ENCODE results near the gene MEST. TPM values are rescaled to one million over a fixed set of nuclear protein-coding genes. Genes with fewer than 3 reads are reported as not detected.
"Not testable (repeated sequence)": the region's sequence is repeated elsewhere in the genome, so short reads cannot be mapped to it uniquely, and the experiment has no call there.

The MEST gene
- total RNA-seq, 1 donor from 2014 or later, result 65.6 TPM

- no peak for DNase-seq (ENCODE audit: low spot score in 2 of 2)
- FAIRE-seq, result no peak
Observed at GRCh38 chr7:130483031-130483430, 8.9 kb upstream of the MEST start.

DNA sequence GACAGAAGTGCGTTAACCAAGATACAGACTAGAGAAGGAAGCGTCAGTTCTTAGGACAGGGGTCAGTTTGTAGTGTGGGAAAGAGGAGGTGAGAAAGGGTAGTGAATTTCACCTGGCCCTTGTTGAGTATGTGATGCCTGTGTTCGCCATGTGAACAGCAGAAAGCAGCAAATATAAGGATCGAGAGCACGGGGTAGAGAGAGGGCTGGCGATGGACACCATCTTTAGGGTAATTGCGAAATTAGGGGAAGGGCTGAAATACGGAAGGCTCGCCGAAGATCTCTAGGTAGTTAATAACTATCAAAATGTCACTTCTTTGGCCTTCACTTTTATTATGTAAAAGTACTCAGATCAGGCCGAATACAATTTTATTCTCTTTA, 6.2 kb upstream of the MEST start:
- DNase-seq (ENCODE audit: low spot score in 2 of 2) (no peak), FAIRE-seq (no peak)

DNA sequence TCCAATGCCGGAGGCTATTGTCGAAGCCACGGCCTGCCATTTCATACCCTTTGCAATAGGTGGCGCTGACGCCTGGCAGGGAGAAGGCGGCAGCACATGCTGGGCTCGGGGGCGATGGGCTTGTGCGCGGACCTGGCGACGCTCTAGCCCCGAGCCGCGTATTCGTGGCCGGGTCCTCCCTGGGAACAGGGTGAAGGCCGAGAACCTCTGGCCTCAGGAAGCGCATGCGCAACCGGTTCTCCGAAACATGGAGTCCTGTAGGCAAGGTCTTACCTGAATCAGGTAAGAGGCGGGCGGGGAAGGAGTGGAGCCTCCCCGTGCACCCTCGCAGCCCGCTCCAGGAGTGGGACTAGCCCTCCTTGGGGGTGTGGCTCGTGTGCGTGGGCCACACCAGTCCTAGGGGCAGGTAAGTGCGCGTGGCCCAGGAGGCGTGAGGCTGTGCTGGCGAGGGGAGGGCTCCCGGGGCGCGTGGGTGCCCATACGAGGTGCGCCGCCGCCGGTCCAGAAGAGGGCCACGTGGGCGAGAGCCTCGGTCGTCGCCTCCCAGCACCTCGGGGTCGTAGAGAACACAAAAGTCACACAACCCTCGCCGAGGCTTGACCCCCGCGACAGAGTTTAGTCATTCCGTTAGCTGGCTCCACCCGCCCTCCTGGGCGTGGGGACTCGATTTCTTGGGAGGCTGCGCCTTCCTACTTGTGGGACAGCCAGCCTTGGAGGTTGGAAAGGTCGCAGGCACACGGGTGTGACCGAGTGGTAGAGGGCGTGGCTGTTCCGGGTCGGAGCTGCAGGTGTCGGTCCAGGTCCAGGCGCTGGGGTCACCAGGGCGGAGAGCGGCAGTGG, 5.6 kb upstream of the MEST start:
- peak; percentile 41 to 52 for DNase-seq (ENCODE audit: low spot score in 2 of 2)

DNA sequence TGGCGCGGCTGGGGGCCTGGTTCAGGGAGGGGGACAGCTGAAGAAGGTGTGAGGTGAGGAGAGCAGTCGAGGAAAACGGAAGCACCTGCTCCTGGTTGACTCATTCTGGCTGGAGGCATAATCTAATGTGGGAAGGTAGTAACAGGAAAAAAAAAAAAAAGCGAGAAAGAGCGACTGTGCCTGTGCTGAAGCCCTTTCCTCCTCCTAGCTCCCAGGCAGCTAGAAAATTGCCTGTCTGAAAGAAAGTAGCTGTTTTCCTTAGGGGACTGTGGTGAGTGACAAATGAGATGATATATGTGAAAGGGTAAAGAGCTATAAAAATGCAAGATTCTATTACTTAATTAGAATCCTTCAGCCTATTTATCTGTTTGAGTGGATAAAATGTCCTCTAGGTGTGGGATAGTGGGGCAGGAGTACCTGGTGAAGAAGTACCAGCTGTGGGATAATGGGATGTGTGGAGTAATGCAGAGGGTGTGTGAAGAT, 4.9 kb upstream of the MEST start:
- FAIRE-seq (no peak), DNase-seq (ENCODE audit: low spot score in 2 of 2) (peak; percentile 17 to 29)

More for the DNA sequence above, 5.6 kb upstream of the MEST start:
- no peak for FAIRE-seq

- no peak for FAIRE-seq
- DNase-seq (ENCODE audit: low spot score in 2 of 2), result peak; percentile 25 to 47
Observed at GRCh38 chr7:130488392-130489139, 3.3 kb upstream of the MEST start.

GRCh38 chr7:130489140-130489983, 2.5 kb upstream of the MEST start:
- peak; percentile 26 to 43 for DNase-seq (ENCODE audit: low spot score in 2 of 2)
- FAIRE-seq, result no peak

DNA sequence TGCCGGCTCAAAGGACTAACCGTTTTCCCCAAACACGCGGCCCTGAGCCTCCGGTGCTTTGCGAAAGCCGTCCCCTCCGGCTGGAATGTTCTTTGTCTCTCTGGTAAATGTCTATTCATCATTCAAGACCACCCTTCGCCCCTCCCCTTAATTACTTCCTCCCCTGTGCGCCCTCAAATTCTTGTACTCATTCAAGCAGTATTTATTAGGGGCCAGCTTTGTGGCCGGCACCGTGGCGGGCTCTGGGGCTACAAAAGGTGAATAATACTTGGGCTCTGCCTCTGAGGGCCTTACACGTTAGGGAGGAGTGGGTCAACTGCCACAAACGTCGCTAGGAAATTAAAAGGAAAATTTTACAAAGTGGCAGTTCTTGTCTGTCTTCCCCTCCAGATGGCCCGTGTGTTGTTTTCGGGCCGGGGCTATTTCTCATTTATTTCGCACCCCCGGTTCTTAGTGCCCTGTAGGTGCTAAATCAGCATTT, 1.5 kb upstream of the MEST start:
- DNase-seq (ENCODE audit: low spot score in 2 of 2) (no peak), FAIRE-seq (no peak)

DNA sequence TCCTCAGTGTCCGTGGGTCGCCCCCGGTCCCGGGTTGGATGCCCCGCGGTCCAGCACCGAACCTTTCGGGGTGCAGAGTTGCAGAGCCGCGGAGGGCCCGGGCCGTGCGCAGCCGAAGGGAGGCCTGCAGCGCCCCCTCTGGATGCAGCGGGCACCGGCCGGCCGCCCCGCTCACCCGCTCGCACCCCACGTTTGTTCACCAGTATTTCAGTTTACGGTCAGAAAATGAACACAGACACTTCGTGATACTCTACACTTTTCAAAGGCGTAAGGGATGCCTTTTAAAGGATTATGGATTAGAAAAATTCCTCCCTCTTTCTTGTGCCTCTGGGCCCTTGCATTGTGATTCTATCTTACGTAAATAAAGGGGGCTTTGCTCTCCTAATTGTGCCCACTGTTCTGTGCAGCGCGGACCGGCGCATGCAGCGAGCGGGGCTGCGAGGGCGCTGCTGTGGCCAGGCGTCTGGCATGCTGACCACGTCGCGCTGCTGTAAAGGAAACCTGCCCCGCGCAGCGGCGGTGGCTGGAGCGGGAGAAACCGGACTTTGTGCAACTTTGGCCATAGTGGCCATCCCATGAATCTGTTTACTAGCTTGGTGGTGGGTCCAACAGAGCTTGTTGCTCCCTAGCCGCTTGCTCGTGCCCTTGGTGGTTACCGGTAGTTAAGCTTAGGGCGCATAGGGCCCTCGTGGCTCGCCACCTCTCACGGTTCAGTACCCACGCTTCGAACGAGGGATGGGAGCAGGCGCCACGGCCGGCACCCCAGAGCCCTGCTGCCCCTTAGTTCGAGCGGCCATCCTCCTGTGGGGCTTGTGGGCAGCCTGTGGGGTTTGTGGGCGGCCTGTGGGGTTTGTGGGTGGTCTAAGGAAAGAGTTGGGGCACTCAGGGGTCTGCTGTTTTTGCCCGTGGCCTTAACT, 739 bp upstream of the MEST start:
- DNase-seq (ENCODE audit: low spot score in 2 of 2) (peak; percentile 62 to 65), FAIRE-seq (no peak)

- FAIRE-seq (no peak), DNase-seq (ENCODE audit: low spot score in 2 of 2) (no peak)
Observed at GRCh38 chr7:130492523-130493274, 814 bp downstream of the MEST start.

DNA sequence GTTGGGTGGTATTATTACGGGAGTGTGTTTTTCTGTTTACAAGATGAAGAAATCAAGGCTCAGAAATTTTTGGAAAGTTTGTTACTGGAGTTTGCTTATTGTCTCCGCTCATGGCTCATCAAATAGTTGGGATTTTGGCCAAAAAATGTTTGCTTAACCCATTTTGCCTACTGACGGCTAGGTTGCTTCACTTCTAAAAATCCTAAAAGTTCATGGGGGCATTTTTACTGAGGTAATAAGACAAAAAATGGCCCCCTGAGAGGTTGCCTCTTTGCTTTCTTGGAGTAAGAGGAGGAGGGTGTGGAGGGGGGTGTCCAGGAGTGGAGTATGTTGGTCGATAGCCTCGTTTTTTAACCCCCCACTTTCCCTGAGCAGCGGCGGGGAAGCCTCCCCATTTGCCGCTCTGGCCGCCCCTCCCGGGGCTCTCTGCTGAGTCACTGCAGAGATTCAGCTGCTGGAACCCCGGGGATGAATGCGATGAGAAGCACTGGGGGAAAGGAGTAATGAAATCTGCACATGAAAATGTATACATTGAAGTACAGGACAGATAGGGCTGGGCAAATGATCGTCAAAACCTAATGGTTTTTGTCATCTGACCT, 1.5 kb downstream of the MEST start:
- no peak for FAIRE-seq
- peak in 1 of 2 donors; percentile 18 for DNase-seq (ENCODE audit: low spot score in 2 of 2)

DNA sequence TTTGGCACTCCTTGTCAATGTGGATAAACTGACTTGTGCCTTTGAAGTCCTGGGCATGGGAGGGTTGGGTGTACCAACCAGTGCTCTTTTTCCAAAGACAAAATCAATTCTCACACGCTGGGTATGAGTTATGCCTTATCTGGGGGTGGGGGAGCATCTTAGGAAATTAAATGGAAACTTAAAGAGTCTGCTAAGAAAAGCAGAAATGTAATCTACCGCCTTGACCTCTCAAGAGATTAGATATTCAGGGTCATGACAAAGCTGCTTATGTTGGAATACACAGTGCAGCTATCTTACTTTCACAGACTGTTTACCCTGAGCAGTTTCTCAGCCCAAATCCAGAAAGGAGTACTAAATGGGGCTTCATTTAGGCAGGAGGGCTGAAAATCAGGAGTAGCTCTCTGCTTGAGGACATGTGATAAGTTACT, 2.6 kb downstream of the MEST start:
- no peak for FAIRE-seq
- DNase-seq (ENCODE audit: low spot score in 2 of 2), result no peak

DNA sequence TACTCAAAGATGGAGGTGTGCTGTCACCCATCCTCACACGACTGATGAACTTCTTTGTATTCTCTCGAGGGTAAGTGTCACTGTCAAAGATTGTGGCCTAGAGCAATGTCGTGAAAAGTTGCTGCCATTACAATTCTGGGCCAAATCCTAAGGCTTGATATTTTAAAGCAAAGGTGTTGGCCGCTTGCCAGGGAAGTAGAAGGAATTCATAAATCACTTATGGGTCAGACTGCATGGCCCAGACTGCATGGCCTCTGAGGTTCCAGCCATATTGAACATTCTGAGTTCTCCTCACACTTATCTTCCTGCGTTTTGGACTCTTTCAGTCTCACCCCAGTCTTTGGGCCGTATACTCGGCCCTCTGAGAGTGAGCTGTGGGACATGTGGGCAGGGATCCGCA, 8.6 kb downstream of the MEST start:
- FAIRE-seq, result no peak
- DNase-seq (ENCODE audit: low spot score in 2 of 2), result no peak

DNA sequence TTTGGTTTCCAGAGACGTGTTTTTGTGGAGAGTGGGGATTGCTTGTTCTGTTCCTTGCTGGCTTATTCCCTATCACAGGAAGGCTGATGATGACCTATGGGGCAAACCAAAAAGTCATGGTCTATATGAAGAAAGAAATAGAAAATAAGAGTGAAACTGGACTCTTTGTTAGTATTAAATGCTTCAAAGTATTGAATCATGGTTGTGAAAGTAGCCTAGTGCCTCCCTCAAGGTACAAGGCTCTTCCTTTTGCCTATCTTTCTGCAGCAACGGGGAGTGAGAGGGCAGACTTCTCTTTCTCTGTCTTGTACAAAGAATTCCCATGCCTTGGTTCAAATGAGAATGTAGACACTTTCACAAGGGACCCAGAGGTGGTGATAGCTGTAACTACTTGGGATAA, 9.0 kb downstream of the MEST start:
- FAIRE-seq (no peak), DNase-seq (ENCODE audit: low spot score in 2 of 2) (no peak)

- FAIRE-seq (no peak), DNase-seq (ENCODE audit: low spot score in 2 of 2) (no peak)
Observed at GRCh38 chr7:130505753-130506152, 13.9 kb downstream of the MEST start.

GRCh38 chr7:130506358-130506757, 14.5 kb downstream of the MEST start:
- no peak for DNase-seq (ENCODE audit: low spot score in 2 of 2)
- FAIRE-seq, result no peak

- FAIRE-seq; DNase-seq (ENCODE audit: low spot score in 2 of 2): not testable (repeated sequence)
Observed at GRCh38 chr7:130512038-130512437, 20.2 kb downstream of the MEST start.

DNA sequence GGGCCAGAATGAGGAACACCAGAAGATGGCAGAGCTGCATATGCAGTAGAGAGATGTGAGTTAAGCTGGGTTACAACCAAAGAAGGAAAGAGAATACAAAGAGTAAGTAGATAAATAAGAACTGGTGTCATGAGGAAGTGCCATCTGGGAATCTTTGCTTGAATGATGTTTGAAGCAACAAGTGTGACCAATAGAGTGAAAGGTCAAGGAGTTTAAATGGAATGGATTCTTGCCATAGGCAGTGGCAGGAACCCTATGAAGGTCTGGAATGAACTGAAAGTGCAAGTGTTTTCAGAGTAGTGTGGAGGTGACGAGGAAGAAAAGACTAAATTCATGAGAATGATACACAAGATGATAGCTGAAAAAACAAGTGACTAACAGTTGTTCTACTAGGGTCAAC, 21.6 kb downstream of the MEST start:
- DNase-seq (ENCODE audit: low spot score in 2 of 2) (no peak), FAIRE-seq (no peak)

GRCh38 chr7:130515315-130516040, 23.6 kb downstream of the MEST start:
- FAIRE-seq (no peak), DNase-seq (ENCODE audit: low spot score in 2 of 2) (no peak)
